HCT116 (cell line): ENCODE results near the gene FGF14. TPM values are rescaled to one million over a fixed set of nuclear protein-coding genes. Genes with fewer than 3 reads are reported as not detected.

ENCODE experiments used
- ATAC-seq: fragments of 200-7000 bp; cut with Tn5 transposase; 2 replicates; pipeline ENCODE4 v1.9.1; 2020; ENCODE audit warnings: mild to moderate bottlenecking, moderate library complexity
- BruUV-seq: library from RNA; stranded (reverse); fragments of 400-500 nt; replicated peaks from 2 replicates; lab custom pipeline; 2021; lab: Mats Ljungman, UMichigan
- CTCF ChIA-PET: fragments of 300-600 bp; sonication (Branson Sonifier 250); formaldehyde crosslinking; loops from one replicate; lab custom pipeline; 2021; ENCODE audit warnings: antibody characterized with exemption; lab: Charles Lee
- POLR2A ChIA-PET: fragments of 300-600, 350-600 bp; sonication (Branson Sonifier 250); formaldehyde crosslinking; loops from one replicate; lab custom pipeline; 2021; ENCODE audit warnings: antibody characterized with exemption; lab: Charles Lee
- RAD21 ChIA-PET, 2 experiments: fragments of 300-600 bp; sonication (Branson Sonifier 250); formaldehyde crosslinking; loops; one replicate each; lab custom pipeline; 2023; ENCODE audit warnings: low total read pairs in 2 of 2; ENCODE audit not compliant: uncharacterized antibody in 2 of 2, unreplicated experiment in 2 of 2, low non-redundant PET in 1 of 2; lab: Charles Lee
- DNase-seq: peaks from one replicate; pipeline ENCODE4 v3.0.0-alpha.2; 2010; ENCODE audit warnings: low read depth, low spot score
- H2AFZ ChIP-seq: fragments of 200-600 bp; shearing (Covaris generic), sonication (generic); 2 replicates; pipeline ENCODE4 v1.6.1; 2017; ENCODE audit warnings: low read depth, mixed run types, mixed read lengths, antibody characterized with exemption, low read length; ENCODE audit not compliant: poor library complexity, severe bottlenecking
- H3K27ac ChIP-seq: 2 replicates; pipeline ENCODE4 v1.5.1; 2012; ENCODE audit warnings: low read depth, low read length
- H3K27me3 ChIP-seq: fragments of 200-600 bp; sonication (generic); 2 replicates; pipeline ENCODE4 v1.6.1; 2016; ENCODE audit warnings: mixed run types, low read length, mixed read lengths; ENCODE audit not compliant: insufficient read depth
- H3K36me3 ChIP-seq, 2 experiments: fragments of 200-500 bp in 1 of 2; fragments of 200-600 bp in 1 of 2; sonication (Bioruptor generic) in 1 of 2; sonication (generic) in 1 of 2; 2 replicates each; pipeline versions ENCODE4 v1.5.1 to v1.6.1; 2014 to 2016; ENCODE audit warnings: low read length in 2 of 2, inconsistent platforms in 1 of 2, mixed read lengths in 1 of 2, mixed run types in 1 of 2; ENCODE audit not compliant: insufficient read depth in 2 of 2, control insufficient read depth in 1 of 2
- H3K4me1 ChIP-seq, 2 experiments: fragments of 200-600 bp in 1 of 2; sonication (generic) in 1 of 2; 2 replicates each; pipeline versions ENCODE4 v1.5.1 to v1.6.1; 2012 to 2017; ENCODE audit warnings: low read length in 2 of 2, inconsistent platforms in 1 of 2, mild to moderate bottlenecking in 1 of 2, mixed read lengths in 1 of 2, mixed run types in 1 of 2, moderate library complexity in 1 of 2; ENCODE audit not compliant: insufficient read depth in 2 of 2, control insufficient read depth in 1 of 2
- H3K4me2 ChIP-seq: fragments of 200-600 bp; sonication (generic); 2 replicates; pipeline ENCODE4 v1.6.1; 2017; ENCODE audit warnings: mixed run types, low read length, mixed read lengths
- H3K4me3 ChIP-seq, 2 experiments: fragments of 200-600 bp in 1 of 2; sonication (generic) in 1 of 2; replicated peaks in 1 of 2; 2 replicates each; pipeline ENCODE4 v1.5.1; 2011 to 2016; ENCODE audit warnings: low read length in 2 of 2, control low read depth in 1 of 2, low read depth in 1 of 2, mild to moderate bottlenecking in 1 of 2, mixed read lengths in 1 of 2, mixed run types in 1 of 2
- H3K79me2 ChIP-seq: fragments of 200-600 bp; sonication (generic); 2 replicates; pipeline ENCODE4 v1.6.1; 2017; ENCODE audit warnings: mild to moderate bottlenecking, mixed run types, low read length, moderate library complexity, mixed read lengths; ENCODE audit not compliant: insufficient read depth
- H3K9ac ChIP-seq: fragments of 200-600 bp; sonication (generic); 2 replicates; pipeline ENCODE4 v1.6.1; 2016; ENCODE audit warnings: low read length, mixed read lengths
- H3K9me2 ChIP-seq: fragments of 200-600 bp; sonication (generic), shearing (Covaris generic); 2 replicates; pipeline ENCODE4 v1.6.1; 2017; ENCODE audit warnings: mixed run types, mild to moderate bottlenecking, moderate library complexity; ENCODE audit not compliant: insufficient read depth
- H3K9me3 ChIP-seq, 2 experiments: fragments of 200-500 bp in 1 of 2; fragments of 200-600 bp in 1 of 2; sonication (Bioruptor generic) in 1 of 2; sonication (generic) in 1 of 2; 2 replicates each; pipeline ENCODE4 v1.6.1; 2014 to 2017; ENCODE audit warnings: low read length in 2 of 2, mixed read lengths in 2 of 2, inconsistent platforms in 1 of 2, low read depth in 1 of 2, mild to moderate bottlenecking in 1 of 2, mixed run types in 1 of 2, moderate library complexity in 1 of 2; ENCODE audit not compliant: control insufficient read depth in 1 of 2, insufficient read depth in 1 of 2
- H4K20me1 ChIP-seq: fragments of 200-600 bp; sonication (generic), shearing (Covaris generic); 2 replicates; pipeline ENCODE4 v1.6.1; 2017; ENCODE audit warnings: mixed run types, mild to moderate bottlenecking, moderate library complexity; ENCODE audit not compliant: insufficient read depth
- CBX3 ChIP-seq: IDR thresholded peaks from 2 replicates; pipeline ENCODE4 v1.6.1; 2012; ENCODE audit warnings: low read depth
- CEBPB ChIP-seq: IDR thresholded peaks from 2 replicates; pipeline ENCODE4 v1.6.1; 2012; ENCODE audit warnings: low read depth
- EGR1 ChIP-seq: IDR thresholded peaks from 2 replicates; pipeline ENCODE4 v1.6.1; 2012; ENCODE audit warnings: low read depth
- EZH2 ChIP-seq: fragments of 200-600 bp; sonication (generic); IDR thresholded peaks from 2 replicates; pipeline ENCODE4 v1.6.1; 2017; ENCODE audit warnings: antibody characterized with exemption, mixed run types
- JUND ChIP-seq: IDR thresholded peaks from 2 replicates; pipeline ENCODE4 v1.6.1; 2012
- POLR2AphosphoS5 ChIP-seq: IDR thresholded peaks from 2 replicates; pipeline ENCODE4 v1.6.1; 2011; ENCODE audit warnings: mild to moderate bottlenecking, low read depth, low read length, moderate library complexity
- RAD21 ChIP-seq: IDR thresholded peaks from 2 replicates; pipeline ENCODE4 v1.6.1; 2012; ENCODE audit warnings: low read depth, mild to moderate bottlenecking
- SIN3A ChIP-seq: IDR thresholded peaks from 2 replicates; pipeline ENCODE4 v1.6.1; 2012; ENCODE audit warnings: low read depth
- SRF ChIP-seq: IDR thresholded peaks from 2 replicates; pipeline ENCODE4 v1.6.1; 2012; ENCODE audit warnings: low read depth
- YY1 ChIP-seq: IDR thresholded peaks from 2 replicates; pipeline ENCODE4 v1.6.1; 2011; ENCODE audit warnings: low read length, low read depth, moderate library complexity, mild to moderate bottlenecking; ENCODE audit not compliant: insufficient replicate concordance; ENCODE audit errors: extremely low read depth
- intact Hi-C: fragments of 100-400 bp; cut with micrococcal nuclease; formaldehyde crosslinking; loops from 2 replicates; pipeline ENCODE4 v1.10.0; 2022
- total RNA-seq: library from RNA; stranded (reverse); gene quantifications from one replicate; pipeline ENCODE4 v1.2.1, GENCODE V29; 2021; ENCODE audit not compliant: unreplicated experiment
- TF ChIP-seq, protein P1 (sequence below): IDR thresholded peaks from 2 replicates; pipeline ENCODE4 v1.6.1; 2012
- TF ChIP-seq, protein P2 (sequence below): IDR thresholded peaks from 2 replicates; pipeline ENCODE4 v1.6.1; 2012; ENCODE audit warnings: low read depth

Gene FGF14
- total RNA-seq, 1 experiment from 2014 or later = not detected

DNA sequence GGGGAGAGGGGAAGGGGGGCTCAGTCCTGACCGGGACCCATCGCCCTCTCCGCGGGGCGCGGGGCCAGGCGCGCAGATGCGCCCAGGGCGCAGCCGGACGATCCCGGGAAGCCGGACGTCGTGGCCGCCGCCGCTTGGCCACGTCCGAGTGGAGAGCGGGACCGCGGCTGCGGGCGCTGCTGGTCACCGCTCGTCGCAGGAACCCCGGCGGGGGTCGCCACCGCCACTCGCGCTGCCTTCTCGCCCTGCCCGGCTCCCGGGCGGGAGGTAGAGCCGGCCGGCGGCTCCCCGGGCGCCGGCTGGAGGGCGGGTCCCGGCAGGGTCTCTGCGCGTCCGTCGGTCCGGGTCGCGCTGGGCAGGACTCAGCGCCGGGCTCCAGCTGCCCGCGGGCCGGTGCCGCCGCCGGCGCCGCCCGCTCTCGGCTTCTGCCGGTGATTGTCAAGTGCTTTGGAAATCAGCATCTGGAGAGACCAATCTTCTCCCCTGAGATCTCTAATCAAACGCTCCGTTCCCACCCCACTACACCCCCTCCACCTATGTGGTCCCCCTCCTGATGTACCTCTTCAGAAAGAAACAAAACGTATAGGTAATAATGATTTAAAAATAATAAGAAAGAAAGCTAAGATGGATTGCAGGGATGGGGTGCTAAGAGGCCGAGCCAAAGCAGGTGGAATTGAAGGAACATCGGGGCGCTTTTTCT is 484.9 kb downstream of the FGF14 start:
- intact Hi-C loops = no loop called here
- no peak for ATAC-seq

More for the DNA sequence above, 484.9 kb downstream of the FGF14 start:
- Histone ChIP-seq H3K4me3 (no peak overlapping the region), H3K9ac (no peak overlapping the region), H3K79me2 (no peaks in the 10 kb centered on the region), H3K9me3 (peaks cover 0 to 17% of the 10 kb centered on the region in 2 experiments; a peak in 2 of 4 replicates), H3K4me2 (no peak overlapping the region), H3K27ac (no peak overlapping the region), H4K20me1 (no peaks in the 10 kb centered on the region)
- no TSS peak for BruUV-seq
- no peak for DNase-seq
- TF ChIP-seq EZH2 (no peak), YY1 (no peak), CBX3 (no peak), SIN3A (no peak), POLR2AphosphoS5 (no peak), RAD21 (no peak), JUND (no peak), CEBPB (no peak), SRF (no peak), EGR1 (no peak)
- TF ChIP-seq, protein P1, sequence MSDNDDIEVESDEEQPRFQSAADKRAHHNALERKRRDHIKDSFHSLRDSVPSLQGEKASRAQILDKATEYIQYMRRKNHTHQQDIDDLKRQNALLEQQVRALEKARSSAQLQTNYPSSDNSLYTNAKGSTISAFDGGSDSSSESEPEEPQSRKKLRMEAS = no peak
- TF ChIP-seq, protein P2, sequence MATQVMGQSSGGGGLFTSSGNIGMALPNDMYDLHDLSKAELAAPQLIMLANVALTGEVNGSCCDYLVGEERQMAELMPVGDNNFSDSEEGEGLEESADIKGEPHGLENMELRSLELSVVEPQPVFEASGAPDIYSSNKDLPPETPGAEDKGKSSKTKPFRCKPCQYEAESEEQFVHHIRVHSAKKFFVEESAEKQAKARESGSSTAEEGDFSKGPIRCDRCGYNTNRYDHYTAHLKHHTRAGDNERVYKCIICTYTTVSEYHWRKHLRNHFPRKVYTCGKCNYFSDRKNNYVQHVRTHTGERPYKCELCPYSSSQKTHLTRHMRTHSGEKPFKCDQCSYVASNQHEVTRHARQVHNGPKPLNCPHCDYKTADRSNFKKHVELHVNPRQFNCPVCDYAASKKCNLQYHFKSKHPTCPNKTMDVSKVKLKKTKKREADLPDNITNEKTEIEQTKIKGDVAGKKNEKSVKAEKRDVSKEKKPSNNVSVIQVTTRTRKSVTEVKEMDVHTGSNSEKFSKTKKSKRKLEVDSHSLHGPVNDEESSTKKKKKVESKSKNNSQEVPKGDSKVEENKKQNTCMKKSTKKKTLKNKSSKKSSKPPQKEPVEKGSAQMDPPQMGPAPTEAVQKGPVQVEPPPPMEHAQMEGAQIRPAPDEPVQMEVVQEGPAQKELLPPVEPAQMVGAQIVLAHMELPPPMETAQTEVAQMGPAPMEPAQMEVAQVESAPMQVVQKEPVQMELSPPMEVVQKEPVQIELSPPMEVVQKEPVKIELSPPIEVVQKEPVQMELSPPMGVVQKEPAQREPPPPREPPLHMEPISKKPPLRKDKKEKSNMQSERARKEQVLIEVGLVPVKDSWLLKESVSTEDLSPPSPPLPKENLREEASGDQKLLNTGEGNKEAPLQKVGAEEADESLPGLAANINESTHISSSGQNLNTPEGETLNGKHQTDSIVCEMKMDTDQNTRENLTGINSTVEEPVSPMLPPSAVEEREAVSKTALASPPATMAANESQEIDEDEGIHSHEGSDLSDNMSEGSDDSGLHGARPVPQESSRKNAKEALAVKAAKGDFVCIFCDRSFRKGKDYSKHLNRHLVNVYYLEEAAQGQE = no peak
- TF ChIP-seq, all 23 proteins: peak for 0
- POLR2A ChIA-PET = no interaction called here
- no peaks in the 10 kb centered on the region for H3K36me3 ChIP-seq
- no peak overlapping the region for H2AFZ ChIP-seq
- CTCF ChIA-PET = no interaction called here
- no peaks in the 10 kb centered on the region for H3K4me1 ChIP-seq
- RAD21 ChIA-PET = no interaction called here
- no peaks in the 10 kb centered on the region for H3K27me3 ChIP-seq
- H3K9me2 ChIP-seq = no peaks in the 10 kb centered on the region
